ENCODE measurements around the gene PTPRU.
"Not testable (repeated sequence)": the region's sequence is repeated elsewhere in the genome, so short reads cannot be mapped to it uniquely, and the experiment has no call there.

Gene PTPRU

GRCh38 chr1:29222260-29222659 lies 14.1 kb upstream of the PTPRU start:
- DNase-seq (ENCODE audit: low read depth in 2 of 2) = not testable (repeated sequence)

- DNase-seq (ENCODE audit: low read depth in 2 of 2) = no peak
Observed at GRCh38 chr1:29222686-29223085, 13.6 kb upstream of the PTPRU start.

- DNase-seq (ENCODE audit: low read depth in 2 of 2) = no peak
Observed at GRCh38 chr1:29223521-29223920, 12.8 kb upstream of the PTPRU start.

- DNase-seq (ENCODE audit: low read depth in 2 of 2) = no peak
Observed at GRCh38 chr1:29224356-29224837, 11.9 kb upstream of the PTPRU start.

- DNase-seq (ENCODE audit: low read depth in 2 of 2) = no peak
Observed at GRCh38 chr1:29225361-29225760, 11.0 kb upstream of the PTPRU start.

GRCh38 chr1:29227511-29227910 lies 8.8 kb upstream of the PTPRU start:
- DNase-seq (ENCODE audit: low read depth in 2 of 2) = no peak

GRCh38 chr1:29230204-29230552 lies 6.1 kb upstream of the PTPRU start:
- DNase-seq (ENCODE audit: low read depth in 2 of 2) = no peak

- DNase-seq (ENCODE audit: low read depth in 2 of 2) = peak; percentile 89 to 91
Observed at GRCh38 chr1:29230553-29231378, 5.6 kb upstream of the PTPRU start, which contains the start of gene MECR. MECR (minus strand) TSS chr1:29230934; CDS start chr1:29230906, 28 bp downstream.

GRCh38 chr1:29232387-29232786 lies 3.9 kb upstream of the PTPRU start:
- no peak for DNase-seq (ENCODE audit: low read depth in 2 of 2)

GRCh38 chr1:29233693-29234092 lies 2.6 kb upstream of the PTPRU start:
- DNase-seq (ENCODE audit: low read depth in 2 of 2) = no peak

GRCh38 chr1:29234471-29234870 lies 1.9 kb upstream of the PTPRU start:
- no peak for DNase-seq (ENCODE audit: low read depth in 2 of 2)

- not testable (repeated sequence) for DNase-seq (ENCODE audit: low read depth in 2 of 2)
Observed at GRCh38 chr1:29234881-29235280, 1.4 kb upstream of the PTPRU start.

GRCh38 chr1:29236712-29237128 lies 398 bp downstream of the PTPRU start:
- no peak for DNase-seq (ENCODE audit: low read depth in 2 of 2)

GRCh38 chr1:29237129-29237821 lies 953 bp downstream of the PTPRU start:
- no peak for DNase-seq (ENCODE audit: low read depth in 2 of 2)

GRCh38 chr1:29237852-29238619 lies 1.7 kb downstream of the PTPRU start:
- DNase-seq (ENCODE audit: low read depth in 2 of 2) = no peak

- no peak for DNase-seq (ENCODE audit: low read depth in 2 of 2)
Observed at GRCh38 chr1:29238620-29239002, 2.3 kb downstream of the PTPRU start.

- no peak for DNase-seq (ENCODE audit: low read depth in 2 of 2)
Observed at GRCh38 chr1:29239142-29239541, 2.8 kb downstream of the PTPRU start.

GRCh38 chr1:29240400-29240837 lies 4.1 kb downstream of the PTPRU start:
- DNase-seq (ENCODE audit: low read depth in 2 of 2) = no peak

GRCh38 chr1:29240986-29241385 lies 4.7 kb downstream of the PTPRU start:
- no peak for DNase-seq (ENCODE audit: low read depth in 2 of 2)

- no peak for DNase-seq (ENCODE audit: low read depth in 2 of 2)
Observed at GRCh38 chr1:29243023-29243870, 6.9 kb downstream of the PTPRU start.

- no peak for DNase-seq (ENCODE audit: low read depth in 2 of 2)
Observed at GRCh38 chr1:29243871-29244200, 7.5 kb downstream of the PTPRU start.

Measured in stimulated activated CD8-positive, alpha-beta memory T cell treated with anti-CD3 and anti-CD28 coated beads, Interleukin-7, amount 100 ng/mL, for 4 hours (primary cell).